ENCODE measurements around the gene TRIM54.

The TRIM54 gene

GRCh38 chr2:27281855-27282559 lies at the start of gene TRIM54:
Gene TRIM54, plus strand, starts transcription at chr2:27282429. Its CDS starts 303 bp downstream, at chr2:27282732.
- no peak for DNase-seq

- DNase-seq = no peak
Observed at GRCh38 chr2:27233341-27233740, 48.9 kb upstream of the TRIM54 start.

- no peak for DNase-seq
Observed at GRCh38 chr2:27236136-27236535, 46.1 kb upstream of the TRIM54 start.

- no peak for DNase-seq
Observed at GRCh38 chr2:27236626-27237025, 45.6 kb upstream of the TRIM54 start.

- DNase-seq = no peak
Observed at GRCh38 chr2:27237341-27237945, 44.8 kb upstream of the TRIM54 start.

- no peak for DNase-seq
Observed at GRCh38 chr2:27238976-27239375, 43.3 kb upstream of the TRIM54 start.

- DNase-seq = no peak
Observed at GRCh38 chr2:27240406-27240805, 41.8 kb upstream of the TRIM54 start.

- DNase-seq = no peak
Observed at GRCh38 chr2:27241761-27242613, 40.2 kb upstream of the TRIM54 start.

- DNase-seq = no peak
Observed at GRCh38 chr2:27242614-27242951, 39.6 kb upstream of the TRIM54 start.

- no peak for DNase-seq
Observed at GRCh38 chr2:27243391-27244130, 38.7 kb upstream of the TRIM54 start.

- DNase-seq = no peak
Observed at GRCh38 chr2:27245116-27245515, 37.1 kb upstream of the TRIM54 start.

GRCh38 chr2:27245626-27246025 lies 36.6 kb upstream of the TRIM54 start:
- no peak for DNase-seq

GRCh38 chr2:27247893-27248292 lies 34.3 kb upstream of the TRIM54 start:
- DNase-seq = no peak

GRCh38 chr2:27249159-27249890 lies 32.9 kb upstream of the TRIM54 start:
- no peak for DNase-seq

GRCh38 chr2:27249891-27250651 lies 32.2 kb upstream of the TRIM54 start:
- peak; percentile 80 for DNase-seq

GRCh38 chr2:27250652-27251379 lies 31.4 kb upstream of the TRIM54 start:
- no peak for DNase-seq

GRCh38 chr2:27251766-27252165 lies 30.5 kb upstream of the TRIM54 start:
- DNase-seq = no peak

- DNase-seq = no peak
Observed at GRCh38 chr2:27255187-27255586, 27.0 kb upstream of the TRIM54 start.

- DNase-seq = no peak
Observed at GRCh38 chr2:27255660-27256059, 26.6 kb upstream of the TRIM54 start.

GRCh38 chr2:27256855-27257454 lies 25.3 kb upstream of the TRIM54 start:
- DNase-seq = no peak

GRCh38 chr2:27258051-27258450 lies 24.2 kb upstream of the TRIM54 start:
- DNase-seq = no peak
